ENCODE results near the gene HAAO.

GRCh38 chr2:42786561-42787345 lies 5.6 kb downstream of the HAAO start:
- TF ChIP-seq POLR2A (IDR thresholded peaks at IDR 0.05) (no peak), CTCF (IDR thresholded peaks at IDR 0.05) (no peak)
